Right lobe of liver (tissue), 6 donors: ENCODE results near the gene AHNAK. TPM values are rescaled to one million over a fixed set of nuclear protein-coding genes. Genes with fewer than 3 reads are reported as not detected.
A peak's percentile ranks its signal among the peaks of the same experiment; 100 is the strongest.

Source experiments
- ATAC-seq, 4 donors: fragments of 200-7000 bp; cut with Tn5 transposase; one replicate each; pipeline ENCODE4 v1.9.1; 2020; ENCODE audit warnings: mild to moderate bottlenecking in 4 of 4, moderate library complexity in 4 of 4
- DNase-seq, 3 donors: peaks; one replicate each; pipeline ENCODE4 v3.0.0-alpha.2; 2020
- H3K27ac ChIP-seq, 3 donors: fragments of 200-600 bp; one replicate each; pipeline ENCODE4 v1.8.0; 2022
- H3K27me3 ChIP-seq, 2 donors: fragments of 200-600 bp; one replicate each; pipeline ENCODE4 v1.8.0; 2022
- H3K36me3 ChIP-seq, 4 donors: fragments of 200-600 bp; sonication (generic) in 1 of 4; one replicate each; pipeline versions ENCODE4 v1.5.1 to v1.8.0; 2017 to 2022; ENCODE audit warnings: control low read depth in 1 of 4
- H3K4me1 ChIP-seq, 4 donors: fragments of 200-600 bp; sonication (generic) in 1 of 4; one replicate each; pipeline versions ENCODE4 v1.5.1 to v1.8.0; 2017 to 2022; ENCODE audit warnings: control low read depth in 1 of 4
- H3K4me3 ChIP-seq, 3 donors: fragments of 200-600 bp; one replicate each; pipeline ENCODE4 v1.8.0; 2022
- H3K9me3 ChIP-seq, 4 donors: fragments of 200-600 bp; sonication (generic) in 1 of 4; one replicate each; pipeline versions ENCODE4 v1.5.1 to v1.8.0; 2017 to 2022; ENCODE audit warnings: control low read depth in 1 of 4
- CTCF ChIP-seq, 4 donors: fragments of 200-600 bp in 3 of 4; fragments of 450-650 bp in 1 of 4; IDR thresholded peaks; one replicate each; pipeline versions ENCODE4 v1.5.1 to v1.8.0; 2016 to 2022; ENCODE audit warnings: antibody characterized with exemption in 4 of 4, mild to moderate bottlenecking in 2 of 4
- POLR2A ChIP-seq: fragments of 450-650 bp; IDR thresholded peaks from one replicate; pipeline ENCODE4 v1.6.1; 2017; ENCODE audit warnings: antibody characterized with exemption, mild to moderate bottlenecking
- WGBS: methylation state at CpG from one replicate; pipeline ENCODE4 v1.1.6; 2018; ENCODE audit warnings: low coverage, low lambda C conversion rate; ENCODE audit not compliant: insufficient coverage; ENCODE audit errors: missing lambda C conversion rate; 5-methylcytosine and 5-hydroxymethylcytosine counted together
- intact Hi-C, 2 donors: fragments of 100-400 bp; cut with DNase I; formaldehyde crosslinking; loops; one replicate each; pipeline versions ENCODE4 v1.11.2 to v1.14.1; 2022
- total RNA-seq, 6 experiments: library from RNA; depleted of rRNA in 2 of 6; stranded (reverse); fragments of >200 nt in 2 of 6; fragmentation: NEBNext Ultra II Directional in 3 of 6; extraction: Animal tissue kit (Norgen Biotek cat#: 25700) in 3 of 6; gene quantifications; one replicate each; pipeline versions ENCODE4 v1.1.0 to v1.2.4, GENCODE V29; 2016 to 2023
- donor health status: DM: no; HTN: yes; CAD: no.
- donor health status: DM: no; HTN: no; CAD: no.
- donor health status: DM: no; HTN: no; CAD: no.
- donor health status: DM: no; HTN: yes; CAD: no.
- donor health status: DM: no; HTN: yes; CAD: no.

AHNAK gene
- total RNA-seq, 6 experiments from 2014 or later: 91.0 to 180 (median 113) TPM

DNA sequence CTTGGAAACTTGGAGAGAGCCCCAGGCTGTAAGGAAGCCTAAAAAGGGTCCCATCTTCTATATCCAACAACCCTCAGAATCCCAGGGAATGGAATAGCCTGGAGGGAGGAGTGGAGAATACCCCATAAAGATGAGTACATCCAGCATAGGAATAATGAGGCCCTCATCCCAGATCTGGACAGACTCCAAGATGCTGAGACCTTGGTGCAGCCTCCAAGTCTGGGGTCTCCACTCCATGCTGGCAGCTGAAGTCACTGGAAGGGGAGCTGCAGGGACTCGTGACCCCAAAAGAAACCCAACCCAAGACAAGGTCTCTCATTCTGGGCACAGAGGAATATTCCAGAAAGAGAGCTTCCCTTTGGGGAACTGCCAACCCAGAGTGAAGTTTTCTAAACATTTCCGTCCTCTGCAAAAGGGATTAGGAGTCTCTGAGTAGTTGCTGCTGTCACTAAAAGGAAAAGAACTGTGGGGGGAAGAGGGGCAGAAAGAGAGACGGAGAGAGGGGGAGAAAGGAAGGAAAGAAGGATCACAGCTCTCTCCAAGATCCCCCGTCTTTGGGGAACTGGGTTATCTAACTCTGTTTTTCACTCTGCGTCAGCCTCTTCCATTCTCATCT is 127.2 kb downstream of the AHNAK start:
- Histone ChIP-seq H3K27me3 (no peaks in the 10 kb centered on the region), H3K4me3 (no peak overlapping the region), H3K36me3 (no peaks in the 10 kb centered on the region), H3K27ac (no peak overlapping the region), H3K4me1 (no peaks in the 10 kb centered on the region), H3K9me3 (no peaks in the 10 kb centered on the region)
- DNase-seq: no peak
- WGBS: 39% methylated on average over 5 of the region's 5 CpGs
- intact Hi-C loops: no loop called here
- ATAC-seq: peak in 2 of 4 donors; percentile 8 to 37
- TF ChIP-seq POLR2A (no peak), CTCF (IDR thresholded peaks at IDR 0.05) (no peak)

GRCh38 chr11:62418733-62419132 is 127.9 kb downstream of the AHNAK start, which contains the start of gene SCGB1A1:
SCGB1A1 (plus strand) TSS chr11:62419033; CDS start chr11:62419096, 63 bp downstream.
- no peaks in the 10 kb centered on the region for H3K27me3 ChIP-seq
- no peaks in the 10 kb centered on the region for H3K9me3 ChIP-seq
- DNase-seq: no peak
- intact Hi-C loops: no loop called here
- TF ChIP-seq POLR2A (no peak), CTCF (IDR thresholded peaks at IDR 0.05) (no peak)
- WGBS: 0% methylated on average over 1 of the region's 4 CpGs
- H3K27ac ChIP-seq: no peak within 1 kb of the TSS
- H3K4me1 ChIP-seq: no peaks in the 10 kb centered on the region
- no peak for ATAC-seq
- no peak within 1 kb of the TSS for H3K4me3 ChIP-seq
- H3K36me3 ChIP-seq: no peaks in the 10 kb centered on the region

GRCh38 chr11:62418136-62418535 is 128.5 kb downstream of the AHNAK start:
- no peaks in the 10 kb centered on the region for H3K4me1 ChIP-seq
- H3K27ac ChIP-seq: no peak overlapping the region
- H3K9me3 ChIP-seq: no peaks in the 10 kb centered on the region
- H3K27me3 ChIP-seq: no peaks in the 10 kb centered on the region
- no peak for ATAC-seq
- no peak for TF ChIP-seq CTCF (IDR thresholded peaks at IDR 0.05)
- no peak for TF ChIP-seq POLR2A
- H3K4me3 ChIP-seq: no peak overlapping the region
- no peak for DNase-seq
- no peaks in the 10 kb centered on the region for H3K36me3 ChIP-seq
- intact Hi-C loops: no loop called here
- WGBS: 73% methylated on average over 3 of the region's 5 CpGs

- no peak for TF ChIP-seq CTCF (IDR thresholded peaks at IDR 0.05)
- no peak for TF ChIP-seq POLR2A
- 90% methylated on average over 9 of the region's 12 CpGs for WGBS
- Histone ChIP-seq H3K4me1 (no peaks in the 10 kb centered on the region), H3K27me3 (no peaks in the 10 kb centered on the region), H3K27ac (no peak overlapping the region), H3K36me3 (no peaks in the 10 kb centered on the region), H3K9me3 (no peaks in the 10 kb centered on the region), H3K4me3 (no peak overlapping the region)
- intact Hi-C loops: no loop called here
- no peak for ATAC-seq
- no peak for DNase-seq
Observed at GRCh38 chr11:62416596-62416995, 130.0 kb downstream of the AHNAK start.
